ENCODE measurements around the gene ADAT3.

Gene ADAT3

DNA sequence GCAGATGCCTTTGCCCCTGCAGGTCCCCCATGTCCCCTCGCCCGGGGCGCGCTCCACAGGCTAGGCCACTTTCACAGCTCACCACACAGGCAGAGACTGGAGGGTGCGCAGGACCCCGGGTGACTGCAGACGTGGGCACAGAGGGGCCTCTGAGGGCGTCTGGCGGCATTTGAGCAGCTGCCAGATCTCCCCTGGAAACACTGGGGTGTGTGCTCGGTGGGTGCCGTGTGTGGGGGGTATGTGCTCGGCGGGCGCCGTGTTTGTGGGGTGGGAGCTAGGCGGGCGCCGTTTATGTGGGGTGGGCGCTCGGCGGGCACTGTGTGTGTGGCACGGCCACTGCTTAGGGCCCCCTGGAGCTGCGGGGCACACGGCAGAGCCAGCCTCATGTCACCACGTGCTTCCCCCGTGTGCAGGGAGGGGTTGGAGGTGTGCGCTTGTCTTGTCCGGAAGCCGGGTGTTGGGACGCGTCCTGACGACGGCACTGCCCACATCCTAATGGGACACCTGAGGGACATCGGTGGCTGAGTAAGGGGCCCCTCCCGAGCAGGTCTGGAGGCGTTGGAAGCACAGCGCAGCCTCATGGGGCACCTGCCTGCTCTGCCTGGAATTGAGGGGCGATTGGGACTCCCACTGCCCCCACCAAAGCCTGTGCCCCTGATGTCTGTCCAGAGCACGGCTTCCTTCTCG is 52.5 kb downstream of the ADAT3 start:
- DNase-seq (ENCODE audit: low spot score): no peak

DNA sequence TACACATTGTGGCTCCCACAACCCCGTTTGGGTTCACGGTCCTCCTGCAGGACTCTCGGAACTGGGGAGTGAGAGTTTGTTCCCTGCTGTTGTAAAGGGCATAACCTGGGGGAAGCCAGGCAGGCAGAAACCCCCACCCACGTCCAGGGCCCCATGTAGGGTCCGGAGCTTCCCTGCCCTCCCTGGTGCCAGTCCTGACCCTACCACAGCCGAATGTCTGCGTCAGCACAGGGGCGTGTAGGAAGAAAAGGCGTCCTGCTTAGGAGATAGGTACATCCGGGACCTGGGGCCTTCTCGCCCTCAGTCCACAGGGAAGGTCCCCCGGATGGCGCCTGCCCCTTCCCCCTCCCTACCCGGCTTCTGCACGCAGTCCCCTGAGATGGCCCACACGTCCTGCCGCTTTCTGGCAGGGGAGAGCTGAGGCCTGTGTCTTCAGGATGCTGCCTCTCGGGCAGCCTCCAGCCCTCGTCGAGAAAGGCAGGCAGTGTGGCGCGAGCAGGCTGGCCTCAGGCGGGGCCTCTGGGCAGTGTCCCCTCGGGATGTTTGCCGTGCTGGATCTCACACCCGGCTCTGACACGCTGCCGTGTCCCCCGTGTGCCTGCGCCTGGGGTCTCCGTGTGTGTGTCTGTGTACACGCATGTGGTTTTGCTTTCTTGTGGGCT is 54.9 kb downstream of the ADAT3 start:
- no peak for DNase-seq (ENCODE audit: low spot score)

DNA sequence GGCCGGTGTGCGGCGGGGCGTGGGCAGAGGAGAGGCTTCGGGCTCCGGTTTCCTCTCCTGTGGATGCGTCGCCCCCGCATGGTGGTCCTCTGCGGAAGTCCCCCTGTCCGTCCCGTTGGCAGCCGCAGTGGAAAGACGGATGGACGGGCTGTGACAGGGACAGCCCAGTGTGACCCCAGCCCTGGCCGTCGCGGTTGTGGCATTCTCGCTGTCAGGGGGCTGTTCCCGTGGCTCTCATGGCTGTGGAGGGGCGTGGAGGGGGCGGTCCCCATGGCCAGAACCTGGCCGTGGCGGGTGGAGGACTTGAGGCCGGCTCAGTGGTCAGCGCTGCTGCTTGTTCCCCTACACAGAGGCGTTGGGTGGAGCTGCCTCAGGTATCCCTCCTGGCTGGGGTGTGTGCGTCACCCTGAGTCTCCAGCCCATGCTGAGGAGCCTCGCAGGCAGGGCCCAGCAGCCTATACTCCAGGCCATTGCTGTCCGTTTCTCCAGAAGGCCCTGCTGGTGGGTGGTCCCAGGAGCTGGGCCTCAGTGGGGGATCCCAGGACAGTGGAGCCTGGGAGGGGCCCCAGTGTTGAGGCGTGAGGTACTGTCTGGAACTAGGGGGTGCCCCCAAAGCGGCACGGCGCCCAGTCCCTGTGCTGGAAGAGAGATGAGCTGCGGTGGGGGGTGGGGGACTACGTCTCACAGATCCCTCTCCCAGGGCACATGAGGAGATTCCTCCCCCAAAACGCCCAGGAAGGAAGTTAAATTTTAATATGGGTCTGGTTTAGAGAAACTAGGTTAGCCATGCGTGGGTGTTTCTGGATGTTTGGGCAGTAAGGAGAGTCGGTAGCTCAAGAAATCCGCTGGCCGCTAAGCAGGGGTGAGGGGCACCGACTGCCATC is 56.0 kb downstream of the ADAT3 start:
- DNase-seq (ENCODE audit: low spot score): no peak

DNA sequence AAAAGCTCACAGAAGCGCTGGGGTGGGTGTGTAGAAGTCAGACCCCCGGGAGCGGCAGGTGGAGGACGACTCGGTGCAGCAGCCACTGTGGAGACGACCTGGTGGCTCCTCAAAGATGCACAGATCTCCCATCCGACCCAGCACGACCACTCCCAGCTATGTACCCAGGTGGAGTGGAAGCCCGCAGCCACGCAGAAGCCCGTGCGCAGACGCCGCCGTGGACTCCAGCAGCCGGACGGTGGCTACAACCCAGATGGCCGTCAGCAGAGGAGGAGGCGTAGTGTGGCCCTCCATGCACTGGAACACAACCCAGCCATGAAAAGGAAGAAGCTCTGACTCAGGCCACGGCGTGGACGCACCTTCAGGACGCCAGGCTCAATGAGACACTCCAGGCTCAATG is 57.5 kb downstream of the ADAT3 start:
- DNase-seq (ENCODE audit: low spot score): no peak
